Breast epithelium (tissue), 3 donors: ENCODE data around the gene ERC1.

Experiments
- CTCF ChIP-seq, 3 donors: fragments of 450-650 bp; IDR thresholded peaks; one replicate each; pipeline ENCODE4 v1.5.1; 2016 to 2017; ENCODE audit warnings: antibody characterized with exemption in 3 of 3, mild to moderate bottlenecking in 3 of 3, moderate library complexity in 3 of 3
- POLR2A ChIP-seq: fragments of 450-650 bp; IDR thresholded peaks from one replicate; pipeline ENCODE4 v1.6.1; 2016; ENCODE audit warnings: antibody characterized with exemption, mild to moderate bottlenecking, moderate library complexity

- TF ChIP-seq CTCF (IDR thresholded peaks at IDR 0.05) (no peak), POLR2A (no peak)
Observed at GRCh38 chr12:1439201-1439600, 448.2 kb downstream of the ERC1 start.
